ENCODE results near the gene TRPM2. TPM values are rescaled to one million over a fixed set of nuclear protein-coding genes. Genes with fewer than 3 reads are reported as not detected.
"Not testable (repeated sequence)": the region's sequence is repeated elsewhere in the genome, so short reads cannot be mapped to it uniquely, and the experiment has no call there.

TRPM2 gene
- total and polyA plus RNA-seq, 9 donors, result 0.89 to 1.9 (median 1.5) TPM

GRCh38 chr21:44403106-44404020 is 49.9 kb downstream of the TRPM2 start:
- H3K36me3 ChIP-seq (ENCODE audit: control insufficient read depth, insufficient read depth, low read length), result no peaks in the 10 kb centered on the region

GRCh38 chr21:44404482-44404881 is 51.1 kb downstream of the TRPM2 start:
- H3K27ac ChIP-seq (ENCODE audit: low read length); H3K36me3 ChIP-seq (ENCODE audit: control insufficient read depth, insufficient read depth, low read length); H3K4me3 ChIP-seq (ENCODE audit: low read length); H3K4me1 ChIP-seq (ENCODE audit: control insufficient read depth, insufficient read depth, low read length); DNase-seq; H3K27me3 ChIP-seq (ENCODE audit: control insufficient read depth, insufficient read depth, low read length); H3K9me3 ChIP-seq (replicated peaks; ENCODE audit: control insufficient read depth, low read depth, low read length): not testable (repeated sequence)
- 100% methylated on average over 1 of the region's 7 CpGs for WGBS (ENCODE audit: insufficient coverage)

More at GRCh38 chr21:44403106-44404020, 49.9 kb downstream of the TRPM2 start:
- H3K4me1 ChIP-seq (ENCODE audit: control insufficient read depth, insufficient read depth, low read length), result no peaks in the 10 kb centered on the region
- H3K27ac ChIP-seq (ENCODE audit: low read length), result no peak overlapping the region
- 85% methylated on average over 3 of the region's 3 CpGs for WGBS (ENCODE audit: insufficient coverage)
- no peak for DNase-seq
- H3K27me3 ChIP-seq (ENCODE audit: control insufficient read depth, insufficient read depth, low read length), result no peaks in the 10 kb centered on the region
- H3K9me3 ChIP-seq (replicated peaks; ENCODE audit: control insufficient read depth, low read depth, low read length), result no peaks in the 10 kb centered on the region
- no peak overlapping the region for H3K4me3 ChIP-seq (ENCODE audit: low read length)

- WGBS (ENCODE audit: insufficient coverage), result 84% methylated on average over 28 of the region's 34 CpGs
- Histone ChIP-seq H3K36me3 (ENCODE audit: control insufficient read depth, insufficient read depth, low read length) (no peaks in the 10 kb centered on the region), H3K9me3 (replicated peaks; ENCODE audit: control insufficient read depth, low read depth, low read length) (no peaks in the 10 kb centered on the region), H3K4me1 (ENCODE audit: control insufficient read depth, insufficient read depth, low read length) (no peaks in the 10 kb centered on the region), H3K4me3 (ENCODE audit: low read length) (no peak overlapping the region), H3K27ac (ENCODE audit: low read length) (no peak overlapping the region), H3K27me3 (ENCODE audit: control insufficient read depth, insufficient read depth, low read length) (no peaks in the 10 kb centered on the region)
- no peak for DNase-seq
Observed at GRCh38 chr21:44405091-44405947, 51.9 kb downstream of the TRPM2 start.

GRCh38 chr21:44405948-44406872 is 52.8 kb downstream of the TRPM2 start:
- DNase-seq, result no peak
- 78% methylated on average over 29 of the region's 37 CpGs for WGBS (ENCODE audit: insufficient coverage)

GRCh38 chr21:44406953-44407352 is 53.5 kb downstream of the TRPM2 start:
- no peaks in the 10 kb centered on the region for H3K27me3 ChIP-seq (ENCODE audit: control insufficient read depth, insufficient read depth, low read length)
- no peaks in the 10 kb centered on the region for H3K9me3 ChIP-seq (replicated peaks; ENCODE audit: control insufficient read depth, low read depth, low read length)
- no peak for DNase-seq
- H3K4me1 ChIP-seq (ENCODE audit: control insufficient read depth, insufficient read depth, low read length), result no peaks in the 10 kb centered on the region
- no CpG with 5 or more reads among the region's 8 CpGs for WGBS (ENCODE audit: insufficient coverage)
- H3K36me3 ChIP-seq (ENCODE audit: control insufficient read depth, insufficient read depth, low read length), result no peaks in the 10 kb centered on the region
- H3K4me3 ChIP-seq (ENCODE audit: low read length), result no peak overlapping the region
- H3K27ac ChIP-seq (ENCODE audit: low read length), result no peak overlapping the region

More at GRCh38 chr21:44405948-44406872, 52.8 kb downstream of the TRPM2 start:
- Histone ChIP-seq H3K36me3 (ENCODE audit: control insufficient read depth, insufficient read depth, low read length) (no peaks in the 10 kb centered on the region), H3K4me3 (ENCODE audit: low read length) (no peak overlapping the region), H3K27ac (ENCODE audit: low read length) (no peak overlapping the region), H3K9me3 (replicated peaks; ENCODE audit: control insufficient read depth, low read depth, low read length) (no peaks in the 10 kb centered on the region), H3K4me1 (ENCODE audit: control insufficient read depth, insufficient read depth, low read length) (no peaks in the 10 kb centered on the region), H3K27me3 (ENCODE audit: control insufficient read depth, insufficient read depth, low read length) (no peaks in the 10 kb centered on the region)

- H3K9me3 ChIP-seq (replicated peaks; ENCODE audit: control insufficient read depth, low read depth, low read length), result no peaks in the 10 kb centered on the region
- no peaks in the 10 kb centered on the region for H3K36me3 ChIP-seq (ENCODE audit: control insufficient read depth, insufficient read depth, low read length)
- no peaks in the 10 kb centered on the region for H3K27me3 ChIP-seq (ENCODE audit: control insufficient read depth, insufficient read depth, low read length)
- no peak overlapping the region for H3K27ac ChIP-seq (ENCODE audit: low read length)
- DNase-seq, result no peak
- no CpG with 5 or more reads among the region's 7 CpGs for WGBS (ENCODE audit: insufficient coverage)
- H3K4me3 ChIP-seq (ENCODE audit: low read length), result no peak overlapping the region
- H3K4me1 ChIP-seq (ENCODE audit: control insufficient read depth, insufficient read depth, low read length), result no peaks in the 10 kb centered on the region
Observed at GRCh38 chr21:44407493-44407892, 54.1 kb downstream of the TRPM2 start.

- WGBS (ENCODE audit: insufficient coverage), result 93% methylated on average over 12 of the region's 15 CpGs
- Histone ChIP-seq H3K36me3 (ENCODE audit: control insufficient read depth, insufficient read depth, low read length) (no peaks in the 10 kb centered on the region), H3K4me1 (ENCODE audit: control insufficient read depth, insufficient read depth, low read length) (no peaks in the 10 kb centered on the region), H3K9me3 (replicated peaks; ENCODE audit: control insufficient read depth, low read depth, low read length) (no peaks in the 10 kb centered on the region), H3K27ac (ENCODE audit: low read length) (no peak overlapping the region), H3K27me3 (ENCODE audit: control insufficient read depth, insufficient read depth, low read length) (no peaks in the 10 kb centered on the region), H3K4me3 (ENCODE audit: low read length) (no peak overlapping the region)
- no peak for DNase-seq
Observed at GRCh38 chr21:44408226-44408625, 54.8 kb downstream of the TRPM2 start.

GRCh38 chr21:44413566-44414290 is 60.3 kb downstream of the TRPM2 start:
- no peak for DNase-seq
- Histone ChIP-seq H3K27me3 (ENCODE audit: control insufficient read depth, insufficient read depth, low read length) (peaks cover 7% of the 10 kb centered on the region), H3K4me3 (ENCODE audit: low read length) (no peak overlapping the region), H3K4me1 (ENCODE audit: control insufficient read depth, insufficient read depth, low read length) (peaks cover 10% of the 10 kb centered on the region), H3K27ac (ENCODE audit: low read length) (no peak overlapping the region), H3K36me3 (ENCODE audit: control insufficient read depth, insufficient read depth, low read length) (no peaks in the 10 kb centered on the region), H3K9me3 (replicated peaks; ENCODE audit: control insufficient read depth, low read depth, low read length) (peaks cover 4% of the 10 kb centered on the region)
- 87% methylated on average over 25 of the region's 27 CpGs for WGBS (ENCODE audit: insufficient coverage)

Data from muscle of leg (tissue), 11 donors.